Choroid plexus epithelial cell (primary cell): ENCODE data around the gene ARHGAP45.

ENCODE experiments used
- DNase-seq: peaks from one replicate; pipeline ENCODE4 v3.0.0-alpha.2; 2010; ENCODE audit warnings: low read depth
- H3K4me3 ChIP-seq: 2 replicates; pipeline ENCODE4 v1.5.1; 2011; ENCODE audit warnings: low read depth, mild to moderate bottlenecking, control low read depth, low read length, moderate library complexity
- CTCF ChIP-seq: conservative IDR thresholded peaks from 2 replicates; pipeline ENCODE4 v1.5.1; 2011; ENCODE audit warnings: low read depth, mild to moderate bottlenecking, control low read depth, inconsistent platforms, low read length, moderate library complexity

The ARHGAP45 gene

GRCh38 chr19:1052349-1052975 is 14.5 kb upstream of the ARHGAP45 start:
- TF ChIP-seq CTCF = no peak
- no peak for DNase-seq

GRCh38 chr19:1053176-1054101 is 13.5 kb upstream of the ARHGAP45 start:
- DNase-seq = no peak
- TF ChIP-seq CTCF = no peak

More at GRCh38 chr19:1052349-1052975, 14.5 kb upstream of the ARHGAP45 start:
- H3K4me3 ChIP-seq = no peak overlapping the region

GRCh38 chr19:1054102-1055027 is 12.6 kb upstream of the ARHGAP45 start:
- no peak overlapping the region for H3K4me3 ChIP-seq
- no peak for TF ChIP-seq CTCF
- DNase-seq = no peak

More at GRCh38 chr19:1053176-1054101, 13.5 kb upstream of the ARHGAP45 start:
- H3K4me3 ChIP-seq = no peak overlapping the region

- no peak for DNase-seq
- no peak for TF ChIP-seq CTCF
- no peak overlapping the region for H3K4me3 ChIP-seq
Observed at GRCh38 chr19:1055028-1055425, 11.9 kb upstream of the ARHGAP45 start.

GRCh38 chr19:1055886-1056620 is 10.9 kb upstream of the ARHGAP45 start:
- no peak overlapping the region for H3K4me3 ChIP-seq
- TF ChIP-seq CTCF = no peak
- DNase-seq = no peak

- no peak for TF ChIP-seq CTCF
- H3K4me3 ChIP-seq = no peak overlapping the region
- peak; percentile 70 for DNase-seq
Observed at GRCh38 chr19:1057176-1057855, 9.7 kb upstream of the ARHGAP45 start.
